ENCODE measurements around the gene FNDC3B.

FNDC3B gene

GRCh38 chr3:172271386-172271976 lies 232.1 kb downstream of the FNDC3B start:
- TF ChIP-seq SIN3A (IDR thresholded peaks at IDR 0.05; ENCODE audit: borderline replicate concordance, insufficient read depth, low read length) = no peak
- no peak for TF ChIP-seq FOXP2 (optimal IDR thresholded peaks at IDR 0.05; ENCODE audit: borderline replicate concordance, extremely low read depth, extremely low read length, insufficient read depth)
- TF ChIP-seq TAF1 (IDR thresholded peaks at IDR 0.05; ENCODE audit: borderline replicate concordance, insufficient read depth, low read length) = no peak
- TF ChIP-seq REST (IDR thresholded peaks at IDR 0.05; ENCODE audit: insufficient read depth in 1 of 2, low read depth in 2 of 2, low read length in 2 of 2) = no peak
- no peak for TF ChIP-seq POLR2AphosphoS5 (IDR thresholded peaks at IDR 0.05; ENCODE audit: low read depth, low read length)

DNA sequence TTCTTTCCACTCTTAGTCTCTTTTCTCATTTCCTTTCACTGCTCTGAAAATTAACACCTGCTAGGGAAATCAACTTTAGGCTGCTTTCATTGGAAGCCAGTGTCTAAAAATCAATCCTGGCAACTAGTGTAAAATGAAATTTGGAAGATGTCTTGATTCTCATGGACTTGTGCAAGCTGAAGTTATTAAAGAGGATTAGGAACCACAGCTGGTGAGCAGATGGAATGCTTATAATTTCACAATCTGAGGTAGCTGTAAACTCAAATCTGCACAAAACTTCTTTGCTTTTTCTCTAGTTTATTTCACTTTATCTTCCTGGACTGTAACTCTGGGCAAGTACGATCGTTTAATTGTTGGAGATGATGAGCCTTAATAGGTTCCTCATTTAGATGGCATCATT lies 233.3 kb downstream of the FNDC3B start:
- TF ChIP-seq REST (IDR thresholded peaks at IDR 0.05; ENCODE audit: insufficient read depth in 1 of 2, low read depth in 2 of 2, low read length in 2 of 2) (no peak), FOXP2 (optimal IDR thresholded peaks at IDR 0.05; ENCODE audit: borderline replicate concordance, extremely low read depth, extremely low read length, insufficient read depth) (no peak)

DNA sequence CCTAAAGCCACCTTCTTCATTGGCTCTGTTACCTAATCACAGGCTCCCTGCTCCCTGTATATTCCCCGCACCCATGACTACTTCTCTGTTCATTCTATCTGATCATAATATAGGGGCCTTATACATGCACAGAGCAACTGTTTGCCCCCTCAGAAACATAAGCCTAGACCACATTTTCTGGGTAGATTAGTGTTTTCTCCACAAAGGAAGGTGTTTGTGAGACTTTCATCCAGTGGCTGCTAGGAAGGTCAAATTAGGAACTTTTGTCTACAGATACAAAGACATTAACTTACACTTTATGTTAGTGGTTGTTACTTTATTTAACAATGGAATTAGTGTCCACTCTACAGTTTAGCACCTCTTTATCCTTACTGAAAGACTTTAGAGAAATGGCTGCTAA lies 234.0 kb downstream of the FNDC3B start:
- TF ChIP-seq REST (IDR thresholded peaks at IDR 0.05; ENCODE audit: insufficient read depth in 1 of 2, low read depth in 2 of 2, low read length in 2 of 2) (no peak), SIN3A (IDR thresholded peaks at IDR 0.05; ENCODE audit: borderline replicate concordance, insufficient read depth, low read length) (no peak), TAF1 (IDR thresholded peaks at IDR 0.05; ENCODE audit: borderline replicate concordance, insufficient read depth, low read length) (no peak), POLR2AphosphoS5 (IDR thresholded peaks at IDR 0.05; ENCODE audit: low read depth, low read length) (no peak), FOXP2 (optimal IDR thresholded peaks at IDR 0.05; ENCODE audit: borderline replicate concordance, extremely low read depth, extremely low read length, insufficient read depth) (no peak)

DNA sequence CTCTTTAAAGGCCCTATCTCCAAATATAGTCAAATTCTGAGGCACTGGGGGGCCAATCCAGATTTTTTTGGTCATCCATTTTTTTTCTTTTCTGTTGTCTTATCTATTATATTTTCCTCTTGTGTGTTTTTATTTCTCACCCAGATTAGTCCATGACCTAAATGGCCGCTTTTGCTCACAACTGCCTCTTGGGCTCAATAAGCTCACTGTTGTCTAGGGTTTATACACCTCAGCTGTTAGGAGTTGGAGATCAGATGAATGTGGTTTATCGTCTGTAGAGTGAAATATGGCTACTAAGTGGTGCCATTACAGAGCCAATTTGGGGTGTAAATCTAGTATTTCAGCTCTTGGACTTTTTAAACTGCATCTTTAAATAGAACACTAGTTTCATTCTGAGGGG lies 235.5 kb downstream of the FNDC3B start:
- TF ChIP-seq REST (IDR thresholded peaks at IDR 0.05; ENCODE audit: insufficient read depth in 1 of 2, low read depth in 2 of 2, low read length in 2 of 2) (no peak), SIN3A (IDR thresholded peaks at IDR 0.05; ENCODE audit: borderline replicate concordance, insufficient read depth, low read length) (no peak), FOXP2 (optimal IDR thresholded peaks at IDR 0.05; ENCODE audit: borderline replicate concordance, extremely low read depth, extremely low read length, insufficient read depth) (no peak), POLR2AphosphoS5 (IDR thresholded peaks at IDR 0.05; ENCODE audit: low read depth, low read length) (no peak), TAF1 (IDR thresholded peaks at IDR 0.05; ENCODE audit: borderline replicate concordance, insufficient read depth, low read length) (no peak)

DNA sequence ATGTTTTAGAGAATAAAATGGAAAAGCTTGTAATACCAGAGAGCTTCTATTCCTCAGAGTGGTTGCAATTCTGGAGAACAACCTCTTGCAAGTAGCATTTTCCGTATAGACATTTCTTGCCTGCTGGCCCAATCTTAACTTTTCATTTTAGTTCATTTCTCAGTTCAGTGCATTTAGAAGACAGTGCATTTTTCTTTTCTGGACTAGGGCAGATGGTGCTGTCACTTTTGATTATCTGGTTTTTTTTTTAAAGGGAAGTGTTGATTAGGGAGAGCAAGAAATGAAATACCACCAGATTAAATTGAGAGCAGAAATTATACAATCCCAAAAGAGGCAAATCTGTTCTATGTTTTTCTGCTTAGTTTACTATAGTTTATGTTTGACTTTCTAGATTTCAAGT lies 236.2 kb downstream of the FNDC3B start:
- no peak for TF ChIP-seq SIN3A (IDR thresholded peaks at IDR 0.05; ENCODE audit: borderline replicate concordance, insufficient read depth, low read length)
- TF ChIP-seq REST (IDR thresholded peaks at IDR 0.05; ENCODE audit: insufficient read depth in 1 of 2, low read depth in 2 of 2, low read length in 2 of 2) = no peak
- TF ChIP-seq FOXP2 (optimal IDR thresholded peaks at IDR 0.05; ENCODE audit: borderline replicate concordance, extremely low read depth, extremely low read length, insufficient read depth) = no peak
- no peak for TF ChIP-seq TAF1 (IDR thresholded peaks at IDR 0.05; ENCODE audit: borderline replicate concordance, insufficient read depth, low read length)
- TF ChIP-seq POLR2AphosphoS5 (IDR thresholded peaks at IDR 0.05; ENCODE audit: low read depth, low read length) = no peak

Data from PFSK-1 (cell line).